HCT116 (cell line): ENCODE measurements around the gene MMP25. TPM values are rescaled to one million over a fixed set of nuclear protein-coding genes. Genes with fewer than 3 reads are reported as not detected.

Source experiments
- ATAC-seq: fragments of 200-7000 bp; cut with Tn5 transposase; 2 replicates; pipeline ENCODE4 v1.9.1; 2020; ENCODE audit warnings: mild to moderate bottlenecking, moderate library complexity
- BruUV-seq: library from RNA; stranded (reverse); fragments of 400-500 nt; replicated peaks from 2 replicates; lab custom pipeline; 2021; lab: Mats Ljungman, UMichigan
- CTCF ChIA-PET: fragments of 300-600 bp; sonication (Branson Sonifier 250); formaldehyde crosslinking; loops from one replicate; lab custom pipeline; 2021; ENCODE audit warnings: antibody characterized with exemption; lab: Charles Lee
- POLR2A ChIA-PET: fragments of 300-600, 350-600 bp; sonication (Branson Sonifier 250); formaldehyde crosslinking; loops from one replicate; lab custom pipeline; 2021; ENCODE audit warnings: antibody characterized with exemption; lab: Charles Lee
- RAD21 ChIA-PET, 2 experiments: fragments of 300-600 bp; sonication (Branson Sonifier 250); formaldehyde crosslinking; loops; one replicate each; lab custom pipeline; 2023; ENCODE audit warnings: low total read pairs in 2 of 2; ENCODE audit not compliant: uncharacterized antibody in 2 of 2, unreplicated experiment in 2 of 2, low non-redundant PET in 1 of 2; lab: Charles Lee
- DNase-seq: peaks from one replicate; pipeline ENCODE4 v3.0.0-alpha.2; 2010; ENCODE audit warnings: low read depth, low spot score
- H2AFZ ChIP-seq: fragments of 200-600 bp; shearing (Covaris generic), sonication (generic); 2 replicates; pipeline ENCODE4 v1.6.1; 2017; ENCODE audit warnings: low read depth, mixed run types, mixed read lengths, antibody characterized with exemption, low read length; ENCODE audit not compliant: poor library complexity, severe bottlenecking
- H3K27ac ChIP-seq: 2 replicates; pipeline ENCODE4 v1.5.1; 2012; ENCODE audit warnings: low read depth, low read length
- H3K27me3 ChIP-seq: fragments of 200-600 bp; sonication (generic); 2 replicates; pipeline ENCODE4 v1.6.1; 2016; ENCODE audit warnings: mixed run types, low read length, mixed read lengths; ENCODE audit not compliant: insufficient read depth
- H3K36me3 ChIP-seq, 2 experiments: fragments of 200-500 bp in 1 of 2; fragments of 200-600 bp in 1 of 2; sonication (Bioruptor generic) in 1 of 2; sonication (generic) in 1 of 2; 2 replicates each; pipeline versions ENCODE4 v1.5.1 to v1.6.1; 2014 to 2016; ENCODE audit warnings: low read length in 2 of 2, inconsistent platforms in 1 of 2, mixed read lengths in 1 of 2, mixed run types in 1 of 2; ENCODE audit not compliant: insufficient read depth in 2 of 2, control insufficient read depth in 1 of 2
- H3K4me1 ChIP-seq, 2 experiments: fragments of 200-600 bp in 1 of 2; sonication (generic) in 1 of 2; 2 replicates each; pipeline versions ENCODE4 v1.5.1 to v1.6.1; 2012 to 2017; ENCODE audit warnings: low read length in 2 of 2, inconsistent platforms in 1 of 2, mild to moderate bottlenecking in 1 of 2, mixed read lengths in 1 of 2, mixed run types in 1 of 2, moderate library complexity in 1 of 2; ENCODE audit not compliant: insufficient read depth in 2 of 2, control insufficient read depth in 1 of 2
- H3K4me2 ChIP-seq: fragments of 200-600 bp; sonication (generic); 2 replicates; pipeline ENCODE4 v1.6.1; 2017; ENCODE audit warnings: mixed run types, low read length, mixed read lengths
- H3K4me3 ChIP-seq, 2 experiments: fragments of 200-600 bp in 1 of 2; sonication (generic) in 1 of 2; replicated peaks in 1 of 2; 2 replicates each; pipeline ENCODE4 v1.5.1; 2011 to 2016; ENCODE audit warnings: low read length in 2 of 2, control low read depth in 1 of 2, low read depth in 1 of 2, mild to moderate bottlenecking in 1 of 2, mixed read lengths in 1 of 2, mixed run types in 1 of 2
- H3K79me2 ChIP-seq: fragments of 200-600 bp; sonication (generic); 2 replicates; pipeline ENCODE4 v1.6.1; 2017; ENCODE audit warnings: mild to moderate bottlenecking, mixed run types, low read length, moderate library complexity, mixed read lengths; ENCODE audit not compliant: insufficient read depth
- H3K9ac ChIP-seq: fragments of 200-600 bp; sonication (generic); 2 replicates; pipeline ENCODE4 v1.6.1; 2016; ENCODE audit warnings: low read length, mixed read lengths
- H3K9me2 ChIP-seq: fragments of 200-600 bp; sonication (generic), shearing (Covaris generic); 2 replicates; pipeline ENCODE4 v1.6.1; 2017; ENCODE audit warnings: mixed run types, mild to moderate bottlenecking, moderate library complexity; ENCODE audit not compliant: insufficient read depth
- H3K9me3 ChIP-seq, 2 experiments: fragments of 200-500 bp in 1 of 2; fragments of 200-600 bp in 1 of 2; sonication (Bioruptor generic) in 1 of 2; sonication (generic) in 1 of 2; 2 replicates each; pipeline ENCODE4 v1.6.1; 2014 to 2017; ENCODE audit warnings: low read length in 2 of 2, mixed read lengths in 2 of 2, inconsistent platforms in 1 of 2, low read depth in 1 of 2, mild to moderate bottlenecking in 1 of 2, mixed run types in 1 of 2, moderate library complexity in 1 of 2; ENCODE audit not compliant: control insufficient read depth in 1 of 2, insufficient read depth in 1 of 2
- H4K20me1 ChIP-seq: fragments of 200-600 bp; sonication (generic), shearing (Covaris generic); 2 replicates; pipeline ENCODE4 v1.6.1; 2017; ENCODE audit warnings: mixed run types, mild to moderate bottlenecking, moderate library complexity; ENCODE audit not compliant: insufficient read depth
- CBX3 ChIP-seq: IDR thresholded peaks from 2 replicates; pipeline ENCODE4 v1.6.1; 2012; ENCODE audit warnings: low read depth
- CEBPB ChIP-seq: IDR thresholded peaks from 2 replicates; pipeline ENCODE4 v1.6.1; 2012; ENCODE audit warnings: low read depth
- EGR1 ChIP-seq: IDR thresholded peaks from 2 replicates; pipeline ENCODE4 v1.6.1; 2012; ENCODE audit warnings: low read depth
- ELF1 ChIP-seq: IDR thresholded peaks from 2 replicates; pipeline ENCODE4 v1.6.1; 2012; ENCODE audit warnings: low read depth, borderline replicate concordance
- EZH2 ChIP-seq: fragments of 200-600 bp; sonication (generic); IDR thresholded peaks from 2 replicates; pipeline ENCODE4 v1.6.1; 2017; ENCODE audit warnings: antibody characterized with exemption, mixed run types
- EZH2phosphoT487 ChIP-seq: fragments of 200-600 bp; IDR thresholded peaks from 2 replicates; pipeline ENCODE4 v1.6.1; 2018; ENCODE audit warnings: antibody characterized with exemption, borderline replicate concordance
- FOSL1 ChIP-seq: IDR thresholded peaks from 2 replicates; pipeline ENCODE4 v1.6.1; 2012; ENCODE audit warnings: low read depth
- POLR2A ChIP-seq: IDR thresholded peaks from 2 replicates; pipeline ENCODE4 v1.7.0; 2011; ENCODE audit warnings: borderline replicate concordance; ENCODE audit not compliant: insufficient read depth, insufficient read length; ENCODE audit errors: extremely low read depth
- POLR2AphosphoS5 ChIP-seq: IDR thresholded peaks from 2 replicates; pipeline ENCODE4 v1.6.1; 2011; ENCODE audit warnings: mild to moderate bottlenecking, low read depth, low read length, moderate library complexity
- RAD21 ChIP-seq: IDR thresholded peaks from 2 replicates; pipeline ENCODE4 v1.6.1; 2012; ENCODE audit warnings: low read depth, mild to moderate bottlenecking
- SIN3A ChIP-seq: IDR thresholded peaks from 2 replicates; pipeline ENCODE4 v1.6.1; 2012; ENCODE audit warnings: low read depth
- YY1 ChIP-seq: IDR thresholded peaks from 2 replicates; pipeline ENCODE4 v1.6.1; 2011; ENCODE audit warnings: low read length, low read depth, moderate library complexity, mild to moderate bottlenecking; ENCODE audit not compliant: insufficient replicate concordance; ENCODE audit errors: extremely low read depth
- intact Hi-C: fragments of 100-400 bp; cut with micrococcal nuclease; formaldehyde crosslinking; loops from 2 replicates; pipeline ENCODE4 v1.10.0; 2022
- total RNA-seq: library from RNA; stranded (reverse); gene quantifications from one replicate; pipeline ENCODE4 v1.2.1, GENCODE V29; 2021; ENCODE audit not compliant: unreplicated experiment
- TF ChIP-seq, protein P1 (sequence below): IDR thresholded peaks from 2 replicates; pipeline ENCODE4 v1.6.1; 2012
- TF ChIP-seq, protein P2 (sequence below): IDR thresholded peaks from 2 replicates; pipeline ENCODE4 v1.6.1; 2012
- TF ChIP-seq, protein P3 (sequence below), 3 experiments: fragments of 200-600 bp in 1 of 3; sonication (generic) in 1 of 3; IDR thresholded peaks in 2 of 3; conservative IDR thresholded peaks in 1 of 3; 2 replicates each; pipeline ENCODE4 v1.5.1; 2012 to 2017; ENCODE audit warnings: low read depth in 2 of 3, low read length in 2 of 3, antibody characterized with exemption in 1 of 3, borderline replicate concordance in 1 of 3, control low read depth in 1 of 3, mild to moderate bottlenecking in 1 of 3, mixed read lengths in 1 of 3, mixed run types in 1 of 3, moderate library complexity in 1 of 3; ENCODE audit not compliant: insufficient read depth in 1 of 3

The MMP25 gene
- total RNA-seq, 1 experiment from 2014 or later: 2.5 TPM

DNA sequence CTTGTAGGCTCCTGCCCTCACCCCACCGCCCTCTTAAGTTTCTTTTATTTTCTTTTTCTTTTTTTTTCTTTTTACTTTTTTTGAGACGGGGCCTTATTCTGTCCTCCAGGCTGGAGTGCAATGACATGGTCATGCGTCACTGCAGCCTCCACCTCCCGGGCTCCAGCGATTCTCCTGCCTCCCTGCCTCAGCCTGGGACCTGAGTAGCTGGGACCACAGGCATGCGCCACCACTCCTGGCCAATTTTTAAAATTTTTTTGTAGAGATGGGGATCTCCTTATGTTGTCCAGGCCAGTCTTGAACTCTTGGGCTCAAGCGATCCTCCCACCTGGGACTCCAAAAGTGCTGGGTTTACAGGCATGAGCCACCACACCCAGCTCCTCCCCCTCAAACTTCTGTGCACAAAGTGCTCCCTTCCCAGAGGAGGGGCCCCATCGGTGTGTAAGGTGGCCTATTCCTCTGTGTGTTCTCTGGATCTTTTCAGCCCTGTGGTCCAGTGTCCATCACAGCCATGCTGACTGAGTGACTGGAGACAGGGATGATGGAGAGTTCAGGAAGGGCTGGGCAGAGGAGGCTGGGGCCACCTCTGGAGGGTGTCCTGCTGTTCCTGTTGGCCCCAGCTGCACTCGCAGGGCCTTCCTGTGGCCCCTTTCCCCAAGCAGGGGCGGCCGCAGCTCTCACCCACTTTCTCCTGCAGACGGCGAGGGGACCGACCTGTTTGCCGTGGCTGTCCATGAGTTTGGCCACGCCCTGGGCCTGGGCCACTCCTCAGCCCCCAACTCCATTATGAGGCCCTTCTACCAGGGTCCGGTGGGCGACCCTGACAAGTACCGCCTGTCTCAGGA is 10.2 kb downstream of the MMP25 start:
- Histone ChIP-seq H3K36me3 (no peaks in the 10 kb centered on the region), H4K20me1 (no peaks in the 10 kb centered on the region), H3K9ac (no peak overlapping the region), H3K9me3 (no peaks in the 10 kb centered on the region), H3K27ac (no peak overlapping the region), H3K4me2 (no peak overlapping the region), H3K9me2 (no peaks in the 10 kb centered on the region)
- ATAC-seq: no peak
- POLR2A ChIA-PET: no interaction called here
- TF ChIP-seq, protein P1, sequence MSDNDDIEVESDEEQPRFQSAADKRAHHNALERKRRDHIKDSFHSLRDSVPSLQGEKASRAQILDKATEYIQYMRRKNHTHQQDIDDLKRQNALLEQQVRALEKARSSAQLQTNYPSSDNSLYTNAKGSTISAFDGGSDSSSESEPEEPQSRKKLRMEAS: no peak
- TF ChIP-seq POLR2AphosphoS5: no peak
- no peak for TF ChIP-seq CEBPB
- TF ChIP-seq RAD21: no peak
- TF ChIP-seq FOSL1: no peak
- no peak for TF ChIP-seq YY1
- TF ChIP-seq EZH2phosphoT487: no peak
- TF ChIP-seq SIN3A: no peak
- TF ChIP-seq POLR2A: no peak
- no peak for TF ChIP-seq EZH2
- TF ChIP-seq CBX3: no peak
- TF ChIP-seq, protein P2, sequence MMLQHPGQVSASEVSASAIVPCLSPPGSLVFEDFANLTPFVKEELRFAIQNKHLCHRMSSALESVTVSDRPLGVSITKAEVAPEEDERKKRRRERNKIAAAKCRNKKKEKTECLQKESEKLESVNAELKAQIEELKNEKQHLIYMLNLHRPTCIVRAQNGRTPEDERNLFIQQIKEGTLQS: no peak
- TF ChIP-seq, protein P3, sequence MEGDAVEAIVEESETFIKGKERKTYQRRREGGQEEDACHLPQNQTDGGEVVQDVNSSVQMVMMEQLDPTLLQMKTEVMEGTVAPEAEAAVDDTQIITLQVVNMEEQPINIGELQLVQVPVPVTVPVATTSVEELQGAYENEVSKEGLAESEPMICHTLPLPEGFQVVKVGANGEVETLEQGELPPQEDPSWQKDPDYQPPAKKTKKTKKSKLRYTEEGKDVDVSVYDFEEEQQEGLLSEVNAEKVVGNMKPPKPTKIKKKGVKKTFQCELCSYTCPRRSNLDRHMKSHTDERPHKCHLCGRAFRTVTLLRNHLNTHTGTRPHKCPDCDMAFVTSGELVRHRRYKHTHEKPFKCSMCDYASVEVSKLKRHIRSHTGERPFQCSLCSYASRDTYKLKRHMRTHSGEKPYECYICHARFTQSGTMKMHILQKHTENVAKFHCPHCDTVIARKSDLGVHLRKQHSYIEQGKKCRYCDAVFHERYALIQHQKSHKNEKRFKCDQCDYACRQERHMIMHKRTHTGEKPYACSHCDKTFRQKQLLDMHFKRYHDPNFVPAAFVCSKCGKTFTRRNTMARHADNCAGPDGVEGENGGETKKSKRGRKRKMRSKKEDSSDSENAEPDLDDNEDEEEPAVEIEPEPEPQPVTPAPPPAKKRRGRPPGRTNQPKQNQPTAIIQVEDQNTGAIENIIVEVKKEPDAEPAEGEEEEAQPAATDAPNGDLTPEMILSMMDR (IDR thresholded peaks at IDR 0.05 in 2 of 3, conservative IDR thresholded peaks at IDR 0.05 in 1 of 3; ENCODE audit: borderline replicate concordance in 1 of 3, insufficient read depth in 1 of 3, low read depth in 2 of 3, low read length in 2 of 3): no peak
- no peak for TF ChIP-seq ELF1
- TF ChIP-seq EGR1: no peak
- TF ChIP-seq, all 23 proteins: peak for 0
- BruUV-seq: no TSS peak
- ChIA-PET CTCF (interaction anchor here (0.6 kb wide), 1 partner anchor 9 kb away, joined by 4 read pairs; no protein-coding TSS in a partner anchor), RAD21 (no interaction called here)
- intact Hi-C loops: loop anchor here (10.0 kb wide), 1 partner anchor 118 kb away; no protein-coding TSS in a partner anchor
- Histone ChIP-seq H3K27me3 (no peaks in the 10 kb centered on the region), H3K4me3 (no peak overlapping the region), H3K79me2 (no peaks in the 10 kb centered on the region), H2AFZ (no peak overlapping the region), H3K4me1 (peaks cover 0 to 23% of the 10 kb centered on the region in 2 experiments; a peak in 3 of 4 replicates)
- no peak for DNase-seq
